ENCODE data around the gene PARD6B. TPM values are rescaled to one million over a fixed set of nuclear protein-coding genes. Genes with fewer than 3 reads are reported as not detected.

The PARD6B gene
- total and polyA plus RNA-seq, 2 donors (not counting 3 experiments of a cell fraction or from before 2014, with no cell fraction given), result 0.03 TPM; not detected in 1

- CTCF ChIA-PET, result interaction anchor here (0.6 kb wide), 1 partner anchor 85 kb away, joined by 4 read pairs; no protein-coding TSS in a partner anchor
- intact Hi-C loops (cut with micrococcal nuclease), result no loop called here
Observed at GRCh38 chr20:50719328-50719727, 12.1 kb upstream of the PARD6B start.

GRCh38 chr20:50720026-50720425 lies 11.4 kb upstream of the PARD6B start:
- H3K27ac ChIP-seq (ENCODE audit: insufficient read depth, low read depth, low read length), result no peak overlapping the region
- H3K36me3 ChIP-seq (ENCODE audit: control insufficient read depth in 2 of 2, extremely low read depth in 1 of 2, insufficient read depth in 2 of 2, low read length in 2 of 2), result no peaks in the 10 kb centered on the region
- no peaks in the 10 kb centered on the region for H3K9me3 ChIP-seq (replicated peaks; ENCODE audit: control insufficient read depth, insufficient read depth, low read length)
- no peaks in the 10 kb centered on the region for H3K79me2 ChIP-seq (ENCODE audit: control insufficient read depth, insufficient read depth, low read length)
- no peak overlapping the region for H2AFZ ChIP-seq (ENCODE audit: low read depth, low read length)
- peaks cover 3% of the 10 kb centered on the region in 2 experiments for H3K27me3 ChIP-seq (ENCODE audit: control insufficient read depth in 2 of 2, insufficient read depth in 2 of 2, low read length in 2 of 2)
- H3K4me3 ChIP-seq (replicated peaks in 1 of 3; ENCODE audit: insufficient read depth in 1 of 3, low read depth in 1 of 3, low read length in 3 of 3), result no peak overlapping the region
- H3K9me1 ChIP-seq (replicated peaks; ENCODE audit: control insufficient read depth, extremely low read depth, insufficient read depth, low read length), result no peaks in the 10 kb centered on the region
- H3K9ac ChIP-seq (replicated peaks; ENCODE audit: extremely low read depth, insufficient read depth, low read length), result no peak overlapping the region
- no TSS peak for BruUV-seq (replicated peaks)
- no peak for DNase-seq (ENCODE audit: low read depth, low spot score)
- no peak overlapping the region for H3K4me2 ChIP-seq (ENCODE audit: insufficient read depth, low read length)
- ChIA-PET CTCF (no interaction called here), POLR2A (no interaction called here)
- intact Hi-C loops (cut with micrococcal nuclease) (no loop called here), dilution Hi-C loops (cut with MboI; ENCODE audit: extremely low pct_ligation_motif_present, low sequenced_read_pairs) (no loop called here)
- no peak for FAIRE-seq
- no peaks in the 10 kb centered on the region for H3K4me1 ChIP-seq (ENCODE audit: control insufficient read depth, extremely low read depth, insufficient read depth, low read length)
- TF ChIP-seq MYC (IDR thresholded peaks at IDR 0.05; ENCODE audit: low read depth, low read length) (no peak), CTCF (IDR thresholded peaks at IDR 0.05; ENCODE audit: extremely low read depth in 1 of 2, insufficient read depth in 1 of 2, low read depth in 1 of 2, low read length in 2 of 2) (no peak), FOS (IDR thresholded peaks at IDR 0.05; ENCODE audit: borderline replicate concordance, insufficient read depth, low read length) (no peak), POLR2AphosphoS5 (IDR thresholded peaks at IDR 0.05; ENCODE audit: insufficient read depth, low read depth, low read length) (no peak), JUN (IDR thresholded peaks at IDR 0.05; ENCODE audit: borderline replicate concordance, insufficient read depth, insufficient read length, low read depth) (no peak), EZH2 (IDR thresholded peaks at IDR 0.05; ENCODE audit: borderline replicate concordance, low read depth, low read length, severe bottlenecking) (no peak), MAX (IDR thresholded peaks at IDR 0.05; ENCODE audit: insufficient read depth, insufficient read length) (no peak), POLR2A (IDR thresholded peaks at IDR 0.05; ENCODE audit: low read depth, low read length) (no peak), GATA2 (IDR thresholded peaks at IDR 0.05; ENCODE audit: insufficient read depth, insufficient read length, low read depth, low read length) (no peak)
- no peaks in the 10 kb centered on the region for H4K20me1 ChIP-seq (replicated peaks; ENCODE audit: control insufficient read depth, extremely low read depth, insufficient read depth, low read length)

More at GRCh38 chr20:50719328-50719727, 12.1 kb upstream of the PARD6B start:
- Histone ChIP-seq H3K4me3 (replicated peaks in 1 of 3; ENCODE audit: insufficient read depth in 1 of 3, low read depth in 1 of 3, low read length in 3 of 3) (no peak overlapping the region), H3K9me1 (replicated peaks; ENCODE audit: control insufficient read depth, extremely low read depth, insufficient read depth, low read length) (no peaks in the 10 kb centered on the region), H3K36me3 (ENCODE audit: control insufficient read depth in 2 of 2, extremely low read depth in 1 of 2, insufficient read depth in 2 of 2, low read length in 2 of 2) (no peaks in the 10 kb centered on the region), H2AFZ (ENCODE audit: low read depth, low read length) (no peak overlapping the region), H3K79me2 (ENCODE audit: control insufficient read depth, insufficient read depth, low read length) (no peaks in the 10 kb centered on the region), H3K9me3 (replicated peaks; ENCODE audit: control insufficient read depth, insufficient read depth, low read length) (no peaks in the 10 kb centered on the region), H3K27ac (ENCODE audit: insufficient read depth, low read depth, low read length) (no peak overlapping the region), H3K9ac (replicated peaks; ENCODE audit: extremely low read depth, insufficient read depth, low read length) (no peak overlapping the region), H3K4me1 (ENCODE audit: control insufficient read depth, extremely low read depth, insufficient read depth, low read length) (no peaks in the 10 kb centered on the region), H4K20me1 (replicated peaks; ENCODE audit: control insufficient read depth, extremely low read depth, insufficient read depth, low read length) (no peaks in the 10 kb centered on the region), H3K4me2 (ENCODE audit: insufficient read depth, low read length) (no peak overlapping the region), H3K27me3 (ENCODE audit: control insufficient read depth in 2 of 2, insufficient read depth in 2 of 2, low read length in 2 of 2) (peaks cover 0 to 1% of the 10 kb centered on the region in 2 experiments)
- FAIRE-seq, result no peak
- POLR2A ChIA-PET, result no interaction called here
- BruUV-seq (replicated peaks), result no TSS peak
- dilution Hi-C loops (cut with MboI; ENCODE audit: extremely low pct_ligation_motif_present, low sequenced_read_pairs), result no loop called here
- no peak for DNase-seq (ENCODE audit: low read depth, low spot score)
- TF ChIP-seq GATA2 (IDR thresholded peaks at IDR 0.05; ENCODE audit: insufficient read depth, insufficient read length, low read depth, low read length) (no peak), MYC (IDR thresholded peaks at IDR 0.05; ENCODE audit: low read depth, low read length) (no peak)

All from endothelial cell of umbilical vein (primary cell).